Left hindlimb (tissue), 1 donor: ENCODE measurements around the gene LPO.

Source experiments
- DNase-seq: peaks from one replicate; pipeline ENCODE4 v3.0.0-alpha.2; 2018

The LPO gene

DNA sequence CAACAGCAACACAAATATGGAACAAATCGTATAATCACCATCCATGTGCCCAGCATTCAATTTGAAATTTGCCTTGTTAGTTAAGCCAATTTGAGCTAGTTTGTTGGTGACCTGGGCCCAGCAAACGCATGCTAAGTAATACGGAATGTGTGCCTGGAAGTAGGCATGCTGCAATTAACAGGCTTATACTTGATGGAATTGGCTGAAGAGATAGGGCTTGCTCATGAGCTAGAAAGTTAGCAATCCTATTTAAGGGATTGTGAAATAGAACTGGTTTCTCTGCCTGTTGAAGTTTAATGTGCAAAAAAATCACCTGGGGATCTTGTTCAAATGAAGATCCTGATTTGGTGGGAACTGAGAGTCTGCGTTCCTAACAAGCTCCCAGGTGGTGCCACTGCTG lies 8.5 kb upstream of the LPO start:
- no peak for DNase-seq

DNA sequence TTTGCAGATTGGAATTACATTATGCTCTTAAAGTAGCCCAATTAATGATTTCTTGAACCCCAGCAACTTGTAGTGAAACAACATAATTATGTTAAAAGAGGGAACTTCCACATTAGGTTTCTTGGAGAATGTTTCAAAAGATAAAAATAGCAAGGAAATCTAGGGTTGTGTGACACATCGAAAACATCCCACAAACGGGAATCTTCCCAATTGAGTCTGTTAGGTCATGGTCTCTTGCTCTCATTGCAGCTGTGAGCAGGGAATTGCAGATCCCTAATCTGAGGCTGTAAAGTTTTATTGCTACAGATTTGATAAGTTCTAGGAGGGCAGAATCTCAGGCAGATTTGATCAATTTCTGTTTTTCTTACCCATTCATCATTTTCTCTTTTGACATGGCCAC lies 6.7 kb upstream of the LPO start:
- DNase-seq = no peak

DNA sequence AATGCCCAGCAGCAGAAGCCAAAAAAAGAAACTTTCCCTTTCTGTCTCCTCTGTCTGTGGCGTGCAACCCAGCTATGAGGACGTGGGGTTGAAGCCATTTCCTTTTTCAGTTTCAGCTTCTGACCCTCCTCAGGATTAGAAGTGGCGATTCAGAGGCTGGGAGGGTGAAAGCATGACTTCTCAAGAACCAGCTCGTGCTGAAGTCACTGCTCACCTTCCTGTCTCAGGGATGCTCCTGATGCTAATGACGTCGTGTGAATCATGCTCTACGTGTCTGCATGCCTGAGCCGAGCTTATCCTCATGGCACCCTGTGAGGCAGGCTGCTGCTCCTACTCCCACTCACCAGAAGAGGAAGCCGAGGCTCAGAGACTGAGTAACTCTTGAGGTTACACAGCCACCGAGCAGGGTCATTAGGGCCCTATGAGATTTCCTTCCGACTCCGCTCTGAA lies 5.7 kb upstream of the LPO start:
- no peak for DNase-seq

DNA sequence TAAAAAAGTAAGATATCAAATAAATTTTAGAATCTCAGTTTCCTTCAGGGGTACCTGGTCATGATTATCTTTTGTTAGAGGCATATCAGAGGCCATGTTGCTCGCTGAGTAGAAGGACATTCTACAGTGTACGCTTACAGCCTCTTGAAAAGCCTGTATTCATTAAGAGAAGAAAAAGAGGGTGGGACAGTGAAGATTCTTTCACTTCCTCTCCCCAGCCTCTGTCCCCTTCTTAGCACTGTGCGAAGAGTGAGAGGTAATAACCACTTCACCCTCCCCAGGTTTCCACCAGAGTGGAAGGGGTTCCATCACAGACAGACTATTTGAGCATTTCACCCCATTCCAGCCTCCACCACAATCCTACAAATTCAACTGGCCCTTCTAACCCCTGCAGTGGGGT lies 4.8 kb upstream of the LPO start:
- no peak for DNase-seq

DNA sequence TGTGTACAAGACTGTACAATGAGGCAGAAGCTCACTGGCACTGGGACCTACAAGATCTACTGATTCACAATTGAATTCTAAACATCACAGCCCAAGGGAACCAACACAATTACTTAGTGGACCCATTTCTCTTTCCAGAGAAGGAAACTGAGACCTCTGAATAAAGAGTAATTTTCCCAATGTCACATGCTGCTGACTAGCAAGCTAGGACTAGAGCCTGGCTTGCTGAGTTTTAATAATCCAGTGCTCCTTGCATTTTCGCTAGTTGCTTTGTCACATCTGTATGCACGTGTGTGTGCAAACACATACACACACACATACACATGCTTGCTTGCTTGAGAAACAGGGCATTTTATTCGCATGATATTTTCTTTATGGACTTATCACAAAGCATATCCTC lies 3.9 kb upstream of the LPO start:
- no peak for DNase-seq

DNA sequence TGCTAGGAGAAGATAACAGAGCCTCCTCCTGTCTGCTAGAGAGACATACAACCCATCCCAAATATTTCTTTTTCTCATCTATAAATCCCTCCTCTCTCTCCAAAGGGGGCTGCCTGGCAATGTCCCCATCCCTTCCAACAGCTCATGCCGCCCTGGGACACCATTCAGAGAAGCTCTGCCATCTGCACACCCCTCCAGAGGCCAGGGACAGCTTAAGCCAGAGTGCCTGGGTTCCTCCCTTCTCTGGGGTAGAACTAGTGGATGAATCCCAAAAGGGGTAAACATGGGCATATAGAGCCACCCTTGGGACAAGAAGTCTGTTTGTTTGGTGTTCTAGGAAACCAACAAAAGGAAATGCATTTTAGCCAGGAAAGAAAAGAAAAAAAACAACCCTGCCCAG lies 2.6 kb upstream of the LPO start:
- DNase-seq = no peak

DNA sequence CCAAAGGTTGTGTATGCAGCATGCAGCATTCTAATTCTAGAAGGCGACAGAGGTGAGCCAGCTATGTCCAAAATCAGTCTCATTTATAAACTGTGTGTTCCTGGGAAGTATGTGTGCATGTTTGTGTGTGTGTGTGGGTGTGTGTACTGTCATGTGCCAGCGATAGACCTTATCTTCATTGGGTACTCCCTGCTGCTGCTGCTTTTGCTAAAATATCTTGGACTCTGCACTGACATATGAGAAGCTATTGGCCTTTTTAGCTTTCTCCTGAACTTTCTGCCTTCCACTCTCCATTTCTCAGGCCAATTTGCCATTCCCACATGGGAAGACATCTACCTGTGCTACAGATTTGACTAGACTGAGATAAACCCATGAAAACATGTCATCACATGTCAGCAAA lies 2.0 kb upstream of the LPO start:
- DNase-seq = no peak

DNA sequence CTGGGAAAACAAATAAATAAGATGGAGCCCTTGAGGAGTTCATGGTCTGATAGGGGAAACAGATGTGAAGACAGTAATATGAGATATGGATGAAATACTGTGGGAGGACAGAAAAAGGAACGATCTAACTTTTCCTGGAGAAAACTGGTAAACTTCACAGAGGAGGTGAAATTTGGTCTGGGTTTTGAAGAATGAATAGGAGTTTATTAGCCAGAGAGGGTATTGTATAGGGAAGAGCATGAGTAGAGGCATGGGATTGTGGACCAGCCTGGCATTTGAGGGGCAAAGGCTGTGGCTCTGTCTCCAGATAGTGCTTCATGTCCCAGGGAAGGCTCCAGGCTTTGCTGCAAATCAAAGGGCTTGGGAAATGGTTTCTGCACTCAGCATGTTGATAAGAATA lies 1.6 kb downstream of the LPO start:
- no peak for DNase-seq

DNA sequence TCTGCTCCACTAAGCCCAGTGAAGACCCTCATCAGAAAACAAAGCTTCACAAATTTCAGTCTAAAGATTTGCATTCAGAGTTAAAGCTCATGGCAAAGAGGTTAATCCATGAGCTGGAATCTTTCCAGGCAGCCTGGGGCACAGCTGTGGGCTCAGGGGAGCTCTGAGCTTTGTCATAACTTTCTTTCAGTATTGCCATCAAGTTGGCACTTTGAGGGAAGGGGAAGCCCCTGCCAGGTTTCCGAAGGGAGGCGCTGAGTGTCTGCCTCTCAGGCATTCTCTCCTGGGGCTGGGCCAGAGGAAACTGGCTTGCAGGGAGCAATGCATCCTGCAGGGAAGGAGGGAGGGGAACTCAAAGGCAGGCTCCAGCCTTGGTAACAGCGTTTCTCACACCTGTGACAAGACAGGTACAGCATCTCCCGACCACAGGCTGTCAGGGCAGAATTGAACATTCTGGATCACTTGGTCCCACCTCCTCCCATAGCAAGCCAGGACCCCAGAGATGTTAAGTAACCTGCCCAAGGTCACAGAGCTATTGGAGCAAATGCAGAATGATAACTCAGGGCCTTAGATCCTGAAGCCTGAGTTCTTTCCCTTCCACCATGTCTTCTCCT lies 3.9 kb downstream of the LPO start:
- DNase-seq = no peak

DNA sequence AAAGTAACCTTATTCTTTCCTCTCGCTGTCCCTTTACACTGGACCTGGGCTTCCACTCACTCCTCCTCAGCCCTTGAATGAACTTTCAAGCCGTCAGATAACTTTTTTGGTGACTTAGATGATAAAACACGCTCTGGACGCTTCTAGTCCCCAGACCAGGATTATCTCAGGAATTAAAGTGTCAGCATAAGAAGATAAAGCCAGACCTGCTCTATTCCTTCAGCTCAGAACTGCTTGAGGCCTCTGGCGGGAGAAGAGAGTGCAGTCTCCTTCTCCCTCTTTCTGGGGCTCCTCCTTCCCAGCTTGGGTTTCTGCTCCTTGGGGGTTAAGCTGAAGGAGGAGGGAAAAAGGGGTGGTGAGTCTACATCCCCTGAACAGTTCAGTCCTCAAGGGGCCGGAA lies 6.6 kb downstream of the LPO start:
- DNase-seq = no peak

DNA sequence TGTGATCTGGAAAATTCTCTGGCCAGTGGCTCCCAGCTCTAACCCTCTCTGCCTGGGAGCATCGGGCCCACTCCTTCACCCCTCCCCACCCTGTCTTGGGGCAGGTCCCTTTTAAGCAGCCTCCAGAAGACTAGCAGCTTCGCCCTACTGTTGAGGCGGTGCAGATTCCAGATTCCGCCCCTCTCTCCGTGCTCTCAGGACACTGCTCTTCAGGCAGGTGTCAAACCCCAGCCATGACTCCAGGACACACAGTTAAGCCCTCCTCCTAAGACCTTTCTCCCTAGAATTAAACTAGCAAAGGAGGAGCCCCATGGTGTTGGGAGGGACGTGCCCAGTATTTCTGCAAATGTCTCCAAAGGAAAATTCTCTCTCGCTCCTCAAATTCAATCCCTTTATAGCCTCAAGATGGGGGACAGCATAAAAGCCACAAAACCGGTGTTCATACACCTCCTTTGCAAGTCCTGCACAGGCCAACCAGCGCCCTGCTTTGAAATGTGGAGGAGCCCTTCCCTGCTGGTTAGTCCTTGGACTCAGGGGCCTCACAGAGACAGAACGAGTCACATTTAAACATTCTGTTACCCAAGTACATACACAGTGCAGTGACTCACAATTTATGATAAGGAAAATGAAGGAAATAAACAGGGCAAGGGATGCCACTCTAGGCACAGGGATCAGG lies 7.2 kb downstream of the LPO start:
- DNase-seq = no peak

DNA sequence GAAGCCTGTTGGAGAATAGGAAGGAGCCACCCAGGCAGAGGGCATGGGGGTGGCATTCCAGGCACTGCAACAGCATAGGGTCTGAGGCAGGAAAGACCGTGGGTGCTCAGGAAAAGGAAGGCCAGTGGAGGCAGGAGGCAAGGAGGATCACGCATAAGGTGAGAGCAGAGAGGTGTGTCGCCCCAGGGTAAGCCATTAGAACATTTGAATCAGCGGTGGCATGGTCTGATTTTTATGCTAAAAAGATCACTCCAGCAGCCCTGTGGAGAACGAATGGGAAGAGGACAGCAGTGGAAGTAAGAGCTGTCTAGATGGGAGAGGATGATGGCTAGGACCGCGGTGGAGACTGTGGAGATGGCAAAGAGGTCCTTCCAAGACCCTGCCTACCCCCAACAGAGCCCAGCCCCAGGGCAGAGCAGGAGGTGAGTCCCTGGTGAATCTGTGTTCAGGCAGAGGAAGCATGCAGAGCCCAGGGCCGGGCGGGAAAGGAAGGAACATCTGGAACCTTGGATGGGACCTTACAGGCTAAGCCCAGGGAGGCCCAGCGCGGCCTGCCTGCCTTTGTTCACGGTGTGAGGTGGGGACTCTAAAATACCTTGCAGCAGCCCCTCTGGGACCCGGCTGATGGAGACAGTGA lies 7.8 kb downstream of the LPO start:
- no peak for DNase-seq

DNA sequence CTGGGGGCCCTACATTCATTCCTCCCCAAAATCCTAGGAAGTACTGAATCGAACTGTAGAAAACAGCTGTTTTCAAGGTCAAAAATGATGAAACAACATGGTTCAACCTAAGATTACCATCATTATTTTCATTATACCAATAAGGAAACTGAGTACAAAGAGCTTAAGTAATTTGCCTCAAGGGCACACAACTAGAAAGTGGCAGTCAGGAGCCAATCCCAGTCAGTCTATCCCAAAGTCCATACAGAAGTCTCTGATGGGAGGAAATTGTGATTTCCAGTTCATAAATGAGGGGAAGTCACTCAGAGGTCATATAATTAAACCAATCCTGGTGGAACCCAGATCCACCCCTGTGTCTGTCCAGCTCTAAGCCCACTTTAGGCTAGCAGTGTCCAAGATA lies 8.4 kb downstream of the LPO start:
- DNase-seq = no peak

DNA sequence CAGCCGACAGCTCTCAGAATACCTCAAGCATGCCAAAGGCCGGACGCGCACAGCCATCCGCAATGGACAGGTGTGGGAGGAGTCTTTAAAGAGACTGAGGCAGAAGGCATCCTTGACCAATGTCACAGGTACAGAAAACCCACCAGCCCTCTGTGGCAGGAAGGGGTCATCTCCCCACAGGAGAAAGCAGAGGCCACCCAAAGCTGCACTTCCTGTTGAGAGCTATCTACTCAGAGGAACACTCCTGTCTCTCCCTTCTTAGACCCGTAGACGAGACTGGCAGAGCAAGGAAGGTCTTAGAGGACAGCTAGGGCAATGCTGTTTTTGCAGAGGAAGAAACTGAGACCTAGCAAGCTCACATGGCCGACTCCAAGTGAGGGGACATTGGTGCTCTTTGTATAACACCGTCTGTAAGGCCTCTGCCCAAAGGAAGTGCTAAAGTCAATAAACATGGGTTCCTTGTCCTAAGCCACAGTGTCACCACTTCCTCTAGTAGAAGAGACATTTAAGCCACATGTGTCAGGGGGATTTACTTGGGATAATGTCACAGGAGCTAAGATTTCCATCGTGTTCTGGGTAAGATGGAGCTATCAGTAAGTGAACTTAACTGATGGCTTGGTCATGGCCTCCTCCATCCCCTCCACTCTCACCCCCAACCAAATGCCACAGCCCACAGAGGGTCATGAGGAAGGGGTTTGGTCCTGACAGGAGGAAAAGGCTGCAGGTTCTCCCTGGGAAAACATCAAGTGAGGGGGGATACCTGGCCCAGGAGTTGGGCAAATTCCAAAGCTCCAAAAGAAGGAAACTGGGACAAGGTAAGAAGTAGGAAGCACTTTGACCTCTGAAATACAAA lies 9.4 kb downstream of the LPO start:
- no peak for DNase-seq

DNA sequence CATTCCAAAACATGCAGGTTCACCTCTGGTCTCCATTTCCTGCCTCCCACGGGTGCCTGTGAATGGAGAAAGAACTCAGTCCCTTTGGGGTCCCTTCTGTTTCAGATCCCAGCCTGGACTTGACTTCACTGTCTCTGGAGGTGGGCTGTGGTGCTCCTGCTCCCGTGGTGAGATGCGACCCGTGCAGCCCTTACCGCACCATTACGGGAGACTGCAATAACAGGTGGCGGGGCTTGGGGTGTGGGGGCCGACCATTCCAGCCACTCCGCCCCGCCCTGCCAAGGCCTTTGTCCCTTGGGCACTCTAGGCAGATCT lies 10.5 kb downstream of the LPO start:
- no peak for DNase-seq

DNA sequence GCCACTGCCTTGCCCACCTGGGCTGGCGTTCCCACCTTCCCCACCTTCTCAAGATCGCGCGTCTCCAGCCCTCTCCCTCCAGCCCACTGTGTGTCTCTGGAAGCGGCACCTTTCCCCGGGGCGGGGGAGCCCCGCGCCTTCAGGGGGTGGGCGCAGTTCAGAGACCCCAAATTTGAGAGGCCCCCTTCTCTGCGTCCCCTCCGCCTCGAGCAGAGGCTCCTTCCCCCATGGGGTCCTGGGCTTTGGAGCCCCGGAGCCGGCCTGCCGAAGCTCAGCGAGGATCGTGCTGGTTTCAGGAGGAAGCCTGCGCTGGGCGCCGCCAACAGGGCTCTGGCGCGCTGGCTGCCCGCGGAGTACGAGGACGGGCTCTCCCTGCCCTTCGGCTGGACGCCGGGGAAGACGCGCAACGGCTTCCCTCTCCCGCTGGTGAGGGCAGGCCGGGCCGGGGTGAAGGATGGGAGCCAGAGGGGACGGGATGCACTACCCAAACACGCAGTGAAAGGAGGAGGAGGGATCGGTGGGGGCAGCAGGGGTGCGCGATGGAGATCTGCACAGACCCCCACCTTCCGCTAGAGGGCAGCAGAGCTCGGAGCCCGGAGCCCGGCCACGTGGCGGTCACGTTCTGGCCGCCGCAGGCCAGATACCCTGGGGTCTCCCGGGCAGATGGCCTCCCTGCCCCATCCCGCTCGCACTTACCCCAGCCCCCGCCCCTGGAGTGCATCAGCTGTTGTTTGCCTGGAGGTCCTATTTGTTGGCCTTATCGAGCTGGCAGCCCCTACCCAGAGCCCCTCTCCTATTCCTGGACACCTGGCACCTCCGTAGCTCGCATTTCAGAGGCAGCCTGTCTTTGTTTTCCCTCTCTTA lies 11.1 kb downstream of the LPO start:
- peak; percentile 79 for DNase-seq

DNA sequence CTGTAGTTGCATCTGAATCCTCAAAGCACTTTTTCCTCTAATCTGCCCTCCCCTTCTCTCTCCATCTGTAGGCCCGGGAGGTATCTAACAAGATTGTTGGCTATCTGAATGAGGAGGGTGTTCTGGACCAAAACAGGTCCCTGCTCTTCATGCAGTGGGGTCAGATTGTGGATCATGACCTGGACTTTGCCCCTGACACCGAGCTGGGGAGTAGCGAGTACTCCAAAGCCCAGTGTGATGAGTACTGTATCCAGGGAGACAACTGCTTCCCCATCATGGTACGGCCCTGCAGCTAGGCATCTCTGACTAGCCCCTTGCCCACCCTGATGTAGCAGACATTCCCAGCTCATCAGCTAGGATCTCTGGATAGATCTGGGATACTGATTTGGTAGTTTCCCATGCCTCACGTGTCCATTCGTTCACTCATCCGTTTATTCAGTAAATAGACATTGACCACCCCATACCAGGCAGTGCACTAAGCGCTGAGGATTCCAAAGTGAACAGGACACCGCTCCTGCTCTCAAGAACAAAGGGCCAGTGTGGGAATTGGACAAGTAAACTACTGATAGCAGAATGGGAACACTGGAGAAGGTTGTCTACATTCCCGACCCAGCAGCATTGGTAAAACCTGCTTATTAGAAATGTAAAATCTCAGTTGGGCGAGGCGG lies 12.1 kb downstream of the LPO start:
- DNase-seq = no peak

DNA sequence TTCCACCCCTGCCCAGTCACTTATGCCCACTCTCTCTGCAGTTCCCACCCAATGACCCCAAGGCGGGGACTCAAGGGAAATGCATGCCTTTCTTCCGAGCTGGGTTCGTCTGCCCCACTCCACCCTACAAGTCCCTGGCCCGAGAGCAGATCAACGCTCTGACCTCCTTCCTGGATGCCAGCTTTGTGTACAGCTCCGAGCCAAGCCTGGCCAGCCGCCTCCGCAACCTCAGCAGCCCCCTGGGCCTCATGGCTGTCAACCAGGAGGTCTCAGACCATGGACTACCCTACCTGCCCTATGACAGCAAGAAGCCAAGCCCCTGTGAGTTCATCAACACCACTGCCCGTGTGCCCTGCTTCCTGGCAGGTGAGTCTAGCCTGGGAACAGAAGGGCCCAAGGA lies 13.8 kb downstream of the LPO start:
- no peak for DNase-seq

DNA sequence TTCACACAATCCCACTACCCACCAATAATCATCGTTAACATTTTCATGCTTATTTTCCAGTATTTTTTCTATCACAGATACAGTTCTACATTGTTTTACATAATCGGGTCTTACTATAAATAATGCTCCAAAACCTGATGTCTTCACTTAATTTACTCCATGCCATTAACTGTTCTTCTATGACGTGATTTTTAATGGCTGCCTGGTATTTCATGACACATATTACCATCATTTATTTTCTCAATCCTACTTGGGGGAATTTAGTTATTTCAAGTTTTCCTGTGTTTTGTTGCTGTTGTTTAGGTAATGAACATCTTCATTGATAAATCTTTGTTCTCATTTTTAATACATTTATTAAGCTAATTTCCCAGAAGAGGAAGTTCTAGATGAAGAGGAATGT lies 14.7 kb downstream of the LPO start:
- DNase-seq = no peak

DNA sequence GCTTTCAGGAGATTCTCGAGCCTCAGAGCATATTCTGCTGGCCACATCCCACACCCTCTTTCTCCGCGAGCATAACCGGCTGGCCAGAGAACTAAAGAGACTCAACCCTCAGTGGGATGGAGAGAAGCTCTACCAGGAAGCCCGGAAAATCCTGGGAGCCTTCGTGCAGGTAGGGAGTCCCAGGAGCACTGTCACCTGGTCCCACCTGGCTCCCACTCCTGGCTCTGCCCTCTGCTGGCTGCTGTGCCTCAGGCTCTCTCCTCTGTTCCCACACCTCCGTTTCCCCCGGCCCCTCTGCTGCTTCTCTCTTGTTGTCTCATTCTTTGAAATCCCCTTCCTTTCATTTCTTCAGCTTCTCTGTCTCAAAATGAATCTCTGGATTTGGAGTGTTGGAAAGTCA lies 16.4 kb downstream of the LPO start:
- DNase-seq = no peak

DNA sequence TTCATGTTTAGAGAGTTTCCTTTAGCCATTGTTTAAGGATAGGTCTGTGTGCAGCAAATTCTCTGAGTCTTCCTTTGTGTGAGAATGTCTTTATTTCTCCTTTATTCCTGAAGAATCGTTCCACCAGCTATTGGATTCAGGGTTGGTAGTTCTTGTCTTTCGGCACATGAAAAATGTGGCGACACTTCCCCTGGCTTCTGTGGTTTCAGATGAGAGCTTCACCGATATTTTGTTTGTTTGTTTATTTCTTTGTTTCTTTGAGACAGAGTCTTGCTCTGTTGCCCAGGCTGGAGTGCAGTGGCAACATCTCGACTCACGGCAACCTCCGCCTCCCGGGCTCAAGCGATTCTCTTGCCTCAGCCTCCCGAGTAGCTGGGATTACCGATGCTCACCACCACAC lies 23.8 kb downstream of the LPO start:
- DNase-seq = no peak

DNA sequence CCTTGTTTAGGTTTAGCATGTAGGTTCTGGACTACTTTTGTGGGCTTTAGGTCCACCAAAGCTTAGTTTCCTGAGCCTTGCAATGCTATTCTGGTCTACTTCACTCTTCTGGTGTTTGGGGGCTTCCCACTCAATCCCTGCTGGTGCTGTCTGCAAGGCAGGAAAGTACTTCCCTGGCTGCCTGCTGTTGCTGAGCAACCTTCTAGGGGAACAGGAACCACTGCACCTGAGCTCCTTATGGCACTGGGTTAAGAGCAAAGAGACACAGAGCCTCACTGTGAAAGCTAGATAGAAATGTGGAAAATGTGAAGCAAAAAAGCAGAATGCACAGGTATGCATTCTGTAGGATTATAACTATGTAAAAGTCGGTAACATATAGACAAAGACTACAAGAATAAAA lies 25.4 kb downstream of the LPO start:
- no peak for DNase-seq
